NB4 (cell line): Measurements from ENCODE around the gene MDM2.

Source experiments
- CTCF ChIP-seq: IDR thresholded peaks from one replicate; pipeline ENCODE4 v1.5.1; 2012; ENCODE audit warnings: low read depth, low read length
- POLR2A ChIP-seq: IDR thresholded peaks from 2 replicates; pipeline ENCODE4 v1.6.1; 2011; ENCODE audit warnings: mild to moderate bottlenecking; ENCODE audit not compliant: insufficient read length; ENCODE audit errors: extremely low read depth

GRCh38 chr12:68846811-68847210 is 38.8 kb downstream of the MDM2 start:
- TF ChIP-seq CTCF: no peak
- TF ChIP-seq POLR2A: no peak
